ENCODE measurements around the gene EPGN.

DNA sequence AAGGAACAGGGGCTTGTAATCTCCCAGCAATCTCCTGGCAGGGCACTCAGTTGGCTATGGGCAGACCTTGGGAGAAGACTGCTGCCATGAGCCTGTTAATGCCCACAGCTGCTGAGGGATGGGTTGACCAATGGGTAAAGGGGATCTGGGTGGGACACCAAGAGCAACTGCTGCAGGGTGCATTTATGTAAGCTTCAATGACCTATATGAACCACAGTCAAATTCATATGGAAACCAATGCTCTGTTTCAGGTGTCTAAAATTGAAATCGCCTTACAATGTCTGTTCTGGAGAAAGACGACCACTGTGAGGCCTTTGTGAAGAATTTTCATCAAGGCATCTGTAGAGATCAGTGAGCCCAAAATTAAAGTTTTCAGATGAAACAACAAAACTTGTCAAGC lies 6.1 kb downstream of the EPGN start:
- TF ChIP-seq POLR2AphosphoS5 (IDR thresholded peaks at IDR 0.05; ENCODE audit: low read depth): no peak
- TF ChIP-seq, protein P1, sequence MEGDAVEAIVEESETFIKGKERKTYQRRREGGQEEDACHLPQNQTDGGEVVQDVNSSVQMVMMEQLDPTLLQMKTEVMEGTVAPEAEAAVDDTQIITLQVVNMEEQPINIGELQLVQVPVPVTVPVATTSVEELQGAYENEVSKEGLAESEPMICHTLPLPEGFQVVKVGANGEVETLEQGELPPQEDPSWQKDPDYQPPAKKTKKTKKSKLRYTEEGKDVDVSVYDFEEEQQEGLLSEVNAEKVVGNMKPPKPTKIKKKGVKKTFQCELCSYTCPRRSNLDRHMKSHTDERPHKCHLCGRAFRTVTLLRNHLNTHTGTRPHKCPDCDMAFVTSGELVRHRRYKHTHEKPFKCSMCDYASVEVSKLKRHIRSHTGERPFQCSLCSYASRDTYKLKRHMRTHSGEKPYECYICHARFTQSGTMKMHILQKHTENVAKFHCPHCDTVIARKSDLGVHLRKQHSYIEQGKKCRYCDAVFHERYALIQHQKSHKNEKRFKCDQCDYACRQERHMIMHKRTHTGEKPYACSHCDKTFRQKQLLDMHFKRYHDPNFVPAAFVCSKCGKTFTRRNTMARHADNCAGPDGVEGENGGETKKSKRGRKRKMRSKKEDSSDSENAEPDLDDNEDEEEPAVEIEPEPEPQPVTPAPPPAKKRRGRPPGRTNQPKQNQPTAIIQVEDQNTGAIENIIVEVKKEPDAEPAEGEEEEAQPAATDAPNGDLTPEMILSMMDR (IDR thresholded peaks at IDR 0.05; ENCODE audit: insufficient read depth, low read length): no peak
- TF ChIP-seq SPI1 (IDR thresholded peaks at IDR 0.05; ENCODE audit: borderline replicate concordance, low read depth): no peak
- no peak for TF ChIP-seq REST (IDR thresholded peaks at IDR 0.05; ENCODE audit: insufficient replicate concordance, low read depth)
